ENCODE results near the gene SPOPL.

The SPOPL gene

GRCh38 chr2:138601458-138602165 is 100.0 kb downstream of the SPOPL start:
- DNase-seq (ENCODE audit: low read depth), result no peak

- no peak for DNase-seq (ENCODE audit: low read depth)
These were observed 100.5 kb downstream of the SPOPL start for GRCh38 chr2:138602166-138602460.

GRCh38 chr2:138607746-138608145 is 106.2 kb downstream of the SPOPL start:
- no peak for DNase-seq (ENCODE audit: low read depth)

- DNase-seq (ENCODE audit: low read depth), result no peak
These were observed 107.9 kb downstream of the SPOPL start for GRCh38 chr2:138609446-138609845.

GRCh38 chr2:138610201-138610953 is 108.8 kb downstream of the SPOPL start:
- no peak for DNase-seq (ENCODE audit: low read depth)

GRCh38 chr2:138615257-138615656 is 113.7 kb downstream of the SPOPL start:
- no peak for DNase-seq (ENCODE audit: low read depth)

GRCh38 chr2:138617026-138617425 is 115.5 kb downstream of the SPOPL start:
- DNase-seq (ENCODE audit: low read depth), result no peak

GRCh38 chr2:138618971-138619370 is 117.4 kb downstream of the SPOPL start:
- no peak for DNase-seq (ENCODE audit: low read depth)

- DNase-seq (ENCODE audit: low read depth), result no peak
These were observed 118.9 kb downstream of the SPOPL start for GRCh38 chr2:138620431-138620830.

- DNase-seq (ENCODE audit: low read depth), result no peak
These were observed 119.6 kb downstream of the SPOPL start for GRCh38 chr2:138621139-138621538.

- no peak for DNase-seq (ENCODE audit: low read depth)
These were observed 121.0 kb downstream of the SPOPL start for GRCh38 chr2:138622613-138623012.

Measured in stimulated activated CD8-positive, alpha-beta memory T cell treated with anti-CD3 and anti-CD28 coated beads, Interleukin-15, amount 100 ng/mL, for 24 hours (primary cell).